ENCODE measurements around the gene FBXW7.

FBXW7 gene

DNA sequence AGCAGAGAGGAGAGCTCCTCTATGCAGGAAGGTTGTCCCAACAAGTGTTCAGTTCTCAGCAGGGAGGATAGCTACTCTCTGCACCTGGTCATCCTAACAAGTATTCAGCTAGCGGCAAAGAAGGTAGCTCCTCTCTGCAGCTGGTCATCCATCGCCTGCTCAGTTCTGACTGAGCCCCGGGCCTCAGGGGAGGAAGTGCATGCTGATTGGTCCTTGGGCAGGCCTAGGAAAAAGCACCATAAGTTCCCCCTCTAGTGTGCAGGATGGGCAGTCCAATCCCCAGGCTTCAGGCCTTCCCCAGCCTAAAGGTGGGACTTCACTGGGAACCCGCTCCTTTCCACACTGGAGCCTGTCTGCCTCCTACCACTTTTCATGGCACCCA, 4.4 kb upstream of the FBXW7 start:
- TF ChIP-seq, protein P1, sequence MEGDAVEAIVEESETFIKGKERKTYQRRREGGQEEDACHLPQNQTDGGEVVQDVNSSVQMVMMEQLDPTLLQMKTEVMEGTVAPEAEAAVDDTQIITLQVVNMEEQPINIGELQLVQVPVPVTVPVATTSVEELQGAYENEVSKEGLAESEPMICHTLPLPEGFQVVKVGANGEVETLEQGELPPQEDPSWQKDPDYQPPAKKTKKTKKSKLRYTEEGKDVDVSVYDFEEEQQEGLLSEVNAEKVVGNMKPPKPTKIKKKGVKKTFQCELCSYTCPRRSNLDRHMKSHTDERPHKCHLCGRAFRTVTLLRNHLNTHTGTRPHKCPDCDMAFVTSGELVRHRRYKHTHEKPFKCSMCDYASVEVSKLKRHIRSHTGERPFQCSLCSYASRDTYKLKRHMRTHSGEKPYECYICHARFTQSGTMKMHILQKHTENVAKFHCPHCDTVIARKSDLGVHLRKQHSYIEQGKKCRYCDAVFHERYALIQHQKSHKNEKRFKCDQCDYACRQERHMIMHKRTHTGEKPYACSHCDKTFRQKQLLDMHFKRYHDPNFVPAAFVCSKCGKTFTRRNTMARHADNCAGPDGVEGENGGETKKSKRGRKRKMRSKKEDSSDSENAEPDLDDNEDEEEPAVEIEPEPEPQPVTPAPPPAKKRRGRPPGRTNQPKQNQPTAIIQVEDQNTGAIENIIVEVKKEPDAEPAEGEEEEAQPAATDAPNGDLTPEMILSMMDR (IDR thresholded peaks at IDR 0.05; ENCODE audit: unreplicated experiment in 3 of 3) = no peak
- Mint-ChIP-seq H3K4me3 (no peak overlapping the region), H3K4me1 (peaks cover 23% of the 10 kb centered on the region), H3K9me3 (no peaks in the 10 kb centered on the region), H3K36me3 (ENCODE audit: low read depth) (no peaks in the 10 kb centered on the region), H3K27ac (no peak overlapping the region), H3K27me3 (ENCODE audit: low read depth) (no peaks in the 10 kb centered on the region)

DNA sequence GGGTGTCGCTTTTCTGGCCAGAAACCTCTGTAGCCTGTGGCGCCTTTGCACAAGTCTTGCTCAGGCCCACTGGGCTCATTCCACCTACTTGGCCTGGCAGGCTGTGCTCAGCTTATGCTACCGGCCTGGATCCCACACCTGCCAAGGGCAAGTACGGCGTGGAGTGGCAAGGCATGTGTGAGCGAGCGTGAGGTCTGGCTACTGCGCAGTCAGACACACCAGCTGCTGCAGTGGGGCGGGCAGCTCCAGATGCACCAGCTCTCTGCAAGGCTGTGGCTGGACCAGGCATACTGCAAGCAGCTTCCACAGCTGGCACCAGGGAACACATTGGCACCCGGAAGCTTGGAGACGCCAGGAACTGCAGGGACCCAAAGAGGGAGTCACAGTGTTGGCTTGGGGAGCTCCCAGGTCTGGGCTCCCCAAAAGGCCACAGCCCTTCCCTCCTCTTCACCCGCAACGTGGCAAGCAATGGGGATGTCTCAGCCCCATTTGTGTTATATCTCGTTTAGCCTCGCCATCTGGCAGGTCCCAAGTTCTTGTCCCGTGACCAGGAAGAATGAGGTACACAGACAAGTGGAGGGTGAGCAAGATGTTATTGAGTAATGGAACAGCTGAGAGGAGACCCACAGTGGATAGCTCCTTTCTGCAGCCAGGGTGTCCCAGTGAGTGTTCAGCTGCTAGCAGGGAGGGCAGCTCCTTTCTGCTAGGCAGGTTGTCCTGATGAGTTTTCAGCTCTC, 3.8 kb upstream of the FBXW7 start:
- no peaks in the 10 kb centered on the region for H3K36me3 Mint-ChIP-seq (ENCODE audit: low read depth)
- H3K4me3 Mint-ChIP-seq = peak overlapping the region in 1 of 3 experiments; percentile 10
- H3K27ac Mint-ChIP-seq = peak overlapping the region in 1 of 3 experiments; percentile 55
- H3K9me3 Mint-ChIP-seq = no peaks in the 10 kb centered on the region
- peaks cover 25% of the 10 kb centered on the region for H3K4me1 Mint-ChIP-seq
- H3K27me3 Mint-ChIP-seq (ENCODE audit: low read depth) = no peaks in the 10 kb centered on the region
- TF ChIP-seq, protein P1 (IDR thresholded peaks at IDR 0.05; ENCODE audit: unreplicated experiment in 3 of 3) = no peak

DNA sequence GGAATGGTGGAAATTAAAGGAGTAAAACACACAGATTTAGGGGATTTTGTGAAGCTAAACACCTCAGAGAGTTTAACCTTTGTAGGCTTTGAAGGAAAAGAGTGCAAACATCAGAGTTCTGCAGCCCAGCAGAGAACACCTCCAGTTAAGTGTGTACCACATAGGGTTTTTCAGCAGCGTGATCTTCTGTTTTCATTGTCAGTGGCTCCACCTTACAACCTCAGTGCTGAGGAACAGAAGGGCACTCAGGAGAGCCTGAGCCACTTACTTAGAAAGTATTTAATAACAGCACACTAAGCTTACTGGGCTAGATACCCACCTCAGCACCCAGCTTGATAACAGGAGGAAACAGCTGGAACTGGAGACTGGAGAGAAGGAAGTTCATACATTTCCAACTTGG, 2.0 kb upstream of the FBXW7 start:
- Mint-ChIP-seq H3K4me1 (peaks cover 39% of the 10 kb centered on the region), H3K36me3 (ENCODE audit: low read depth) (no peaks in the 10 kb centered on the region), H3K27ac (peak overlapping the region in 1 of 3 experiments; percentile 14), H3K27me3 (ENCODE audit: low read depth) (no peaks in the 10 kb centered on the region), H3K9me3 (no peaks in the 10 kb centered on the region), H3K4me3 (peak overlapping the region; percentile 94 to 98 (median 94))
- TF ChIP-seq, protein P1 (IDR thresholded peaks at IDR 0.05; ENCODE audit: unreplicated experiment in 3 of 3) = no peak

DNA sequence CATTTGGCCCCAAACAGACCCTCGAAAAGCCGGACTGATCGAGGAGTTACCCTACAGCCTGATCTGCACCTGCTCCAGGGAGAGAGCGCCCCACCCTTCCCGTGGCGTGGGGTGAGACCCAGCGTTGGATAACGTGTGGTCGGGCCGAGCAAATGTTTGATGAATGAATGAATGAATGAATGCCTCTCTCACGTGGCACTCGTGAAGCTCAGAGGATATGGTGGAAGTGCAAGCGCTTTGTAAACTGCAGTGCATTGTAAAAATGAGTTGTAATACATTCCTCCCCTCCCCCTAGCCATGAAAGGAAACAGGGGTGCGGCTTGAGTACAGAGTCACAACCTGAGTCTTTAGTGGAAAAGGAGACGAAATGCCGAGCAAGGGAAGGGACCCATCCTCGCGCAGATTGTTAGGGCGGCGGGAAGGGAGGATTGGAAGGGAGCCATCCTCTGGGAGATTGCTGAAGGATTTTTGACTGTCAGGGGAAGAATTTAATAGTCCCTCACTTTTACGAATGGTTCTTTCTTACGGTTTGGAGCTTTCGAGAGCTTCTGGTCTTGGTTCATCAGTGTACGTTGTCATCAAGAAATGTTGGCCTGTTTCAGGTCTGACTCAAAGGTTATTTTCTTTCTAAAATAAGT, 772 bp upstream of the FBXW7 start:
- TF ChIP-seq, protein P1 (IDR thresholded peaks at IDR 0.05; ENCODE audit: unreplicated experiment in 3 of 3) = no peak
- no peaks in the 10 kb centered on the region for H3K27me3 Mint-ChIP-seq (ENCODE audit: low read depth)
- H3K27ac Mint-ChIP-seq = peak overlapping the region; percentile 83 to 95 (median 91)
- peak overlapping the region; percentile 94 to 98 (median 94) for H3K4me3 Mint-ChIP-seq
- peaks cover 49% of the 10 kb centered on the region for H3K4me1 Mint-ChIP-seq
- no peaks in the 10 kb centered on the region for H3K36me3 Mint-ChIP-seq (ENCODE audit: low read depth)
- H3K9me3 Mint-ChIP-seq = no peaks in the 10 kb centered on the region

DNA sequence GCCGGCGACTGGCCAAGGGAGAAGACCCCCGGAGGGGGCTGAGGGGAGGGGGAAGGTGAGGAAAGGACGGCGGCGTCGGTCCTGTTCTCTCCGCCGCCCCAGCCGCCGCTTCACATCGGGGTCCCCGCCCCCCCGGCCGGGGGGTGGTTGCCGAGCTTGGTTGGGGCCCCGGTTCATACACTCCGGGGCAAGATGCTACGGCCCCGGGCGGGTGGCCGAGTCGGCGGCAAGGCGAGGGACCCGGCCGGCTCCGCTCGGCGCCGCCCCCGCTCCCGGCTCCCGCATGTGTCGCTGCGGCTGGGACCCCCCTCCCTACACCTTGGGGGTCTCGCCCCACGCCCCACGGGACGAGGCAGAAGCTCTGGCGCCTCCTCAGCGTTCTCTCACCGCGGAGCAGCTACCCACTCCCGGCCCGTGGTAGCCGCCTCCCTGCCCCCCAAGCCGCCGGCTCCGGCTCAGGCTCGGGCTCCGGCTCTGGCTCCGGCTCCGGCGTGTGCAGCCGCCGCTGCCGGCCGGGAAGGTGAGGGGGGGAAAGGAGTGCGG, 461 bp downstream of the FBXW7 start:
- TF ChIP-seq, protein P1 (IDR thresholded peaks at IDR 0.05; ENCODE audit: unreplicated experiment in 3 of 3) = no peak
- peak overlapping the region; percentile 94 to 99 (median 95) for H3K4me3 Mint-ChIP-seq
- peak overlapping the region in 1 of 3 experiments; percentile 91 for H3K27ac Mint-ChIP-seq
- H3K27me3 Mint-ChIP-seq (ENCODE audit: low read depth) = no peaks in the 10 kb centered on the region
- no peaks in the 10 kb centered on the region for H3K9me3 Mint-ChIP-seq
- H3K4me1 Mint-ChIP-seq = peaks cover 57% of the 10 kb centered on the region
- no peaks in the 10 kb centered on the region for H3K36me3 Mint-ChIP-seq (ENCODE audit: low read depth)
